Nephron (organoid): ENCODE measurements around the gene VAV2.

Experiments used
- H3K27ac Mint-ChIP-seq, 3 experiments: 2 replicates each; pipeline ENCODE4 v1.8.0; 2020; ENCODE audit warnings: mixed read lengths in 3 of 3, mild to moderate bottlenecking in 2 of 3, moderate library complexity in 1 of 3
- H3K27me3 Mint-ChIP-seq: 2 replicates; pipeline ENCODE4 v1.8.0; 2021; ENCODE audit warnings: low read depth, mild to moderate bottlenecking, moderate library complexity, mixed read lengths
- H3K36me3 Mint-ChIP-seq: 2 replicates; pipeline ENCODE4 v1.8.0; 2020; ENCODE audit warnings: low read depth, mixed read lengths
- H3K4me1 Mint-ChIP-seq: 2 replicates; pipeline ENCODE4 v1.8.0; 2020; ENCODE audit warnings: mixed read lengths
- H3K4me3 Mint-ChIP-seq, 3 experiments: 2 replicates each; pipeline ENCODE4 v1.8.0; 2020; ENCODE audit warnings: mild to moderate bottlenecking in 3 of 3, mixed read lengths in 3 of 3, moderate library complexity in 2 of 3
- H3K9me3 Mint-ChIP-seq: 2 replicates; pipeline ENCODE4 v1.8.0; 2020; ENCODE audit warnings: mixed read lengths
- TF ChIP-seq, protein P1 (sequence below), 3 experiments: fragments of 200-600 bp; sonication (generic); IDR thresholded peaks; one replicate each; pipeline ENCODE4 v1.5.0; 2021; ENCODE audit warnings: antibody characterized with exemption in 3 of 3; ENCODE audit not compliant: unreplicated experiment in 3 of 3

The VAV2 gene

DNA sequence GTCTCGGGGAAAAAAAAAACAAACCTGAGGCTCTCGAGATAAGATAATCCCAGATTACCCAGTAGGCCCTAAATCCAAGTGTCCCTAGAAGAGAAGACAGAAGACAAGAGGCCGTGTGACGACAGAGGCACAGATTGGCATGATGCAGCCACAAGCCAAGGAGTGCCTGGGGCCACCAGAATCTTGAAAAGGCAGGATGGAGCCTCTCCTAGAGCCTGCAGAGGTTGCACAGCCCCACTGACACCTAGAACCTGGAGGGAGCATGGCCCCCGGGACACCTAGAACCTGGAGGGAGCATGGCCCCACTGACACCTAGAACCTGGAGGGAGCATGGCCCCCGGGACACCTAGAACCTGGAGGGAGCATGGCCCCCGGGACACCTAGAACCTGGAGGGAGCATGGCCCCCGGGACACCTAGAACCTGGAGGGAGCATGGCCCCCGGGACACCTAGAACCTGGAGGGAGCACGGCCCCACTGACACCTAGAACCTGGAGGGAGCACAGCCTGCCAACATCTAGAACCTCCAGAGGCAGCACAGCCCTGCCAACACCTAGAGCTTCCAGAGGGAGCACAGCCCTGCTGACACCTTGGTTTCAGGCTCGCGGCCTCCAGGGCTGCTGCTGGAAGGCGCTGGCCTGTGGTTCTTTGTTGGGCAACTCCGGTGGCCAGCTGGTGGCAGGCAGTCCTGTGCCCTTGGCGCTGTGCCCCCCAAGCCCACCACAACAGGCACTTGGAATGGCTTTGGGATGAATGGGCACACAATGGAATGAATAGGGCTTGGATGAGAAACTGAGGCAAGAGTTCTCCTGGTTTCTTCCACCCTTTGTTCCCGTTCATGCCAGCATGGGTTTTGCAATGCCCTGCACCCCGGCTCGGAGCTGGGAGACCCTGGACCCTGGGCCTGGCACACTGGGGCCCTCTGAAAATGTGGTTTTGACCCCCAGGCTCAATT, 39.2 kb downstream of the VAV2 start:
- TF ChIP-seq, protein P1, sequence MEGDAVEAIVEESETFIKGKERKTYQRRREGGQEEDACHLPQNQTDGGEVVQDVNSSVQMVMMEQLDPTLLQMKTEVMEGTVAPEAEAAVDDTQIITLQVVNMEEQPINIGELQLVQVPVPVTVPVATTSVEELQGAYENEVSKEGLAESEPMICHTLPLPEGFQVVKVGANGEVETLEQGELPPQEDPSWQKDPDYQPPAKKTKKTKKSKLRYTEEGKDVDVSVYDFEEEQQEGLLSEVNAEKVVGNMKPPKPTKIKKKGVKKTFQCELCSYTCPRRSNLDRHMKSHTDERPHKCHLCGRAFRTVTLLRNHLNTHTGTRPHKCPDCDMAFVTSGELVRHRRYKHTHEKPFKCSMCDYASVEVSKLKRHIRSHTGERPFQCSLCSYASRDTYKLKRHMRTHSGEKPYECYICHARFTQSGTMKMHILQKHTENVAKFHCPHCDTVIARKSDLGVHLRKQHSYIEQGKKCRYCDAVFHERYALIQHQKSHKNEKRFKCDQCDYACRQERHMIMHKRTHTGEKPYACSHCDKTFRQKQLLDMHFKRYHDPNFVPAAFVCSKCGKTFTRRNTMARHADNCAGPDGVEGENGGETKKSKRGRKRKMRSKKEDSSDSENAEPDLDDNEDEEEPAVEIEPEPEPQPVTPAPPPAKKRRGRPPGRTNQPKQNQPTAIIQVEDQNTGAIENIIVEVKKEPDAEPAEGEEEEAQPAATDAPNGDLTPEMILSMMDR (IDR thresholded peaks at IDR 0.05; ENCODE audit: unreplicated experiment in 3 of 3): no peak
- Mint-ChIP-seq H3K4me3 (no peak overlapping the region), H3K9me3 (no peaks in the 10 kb centered on the region), H3K27me3 (no peaks in the 10 kb centered on the region), H3K27ac (no peak overlapping the region), H3K4me1 (peaks cover 50% of the 10 kb centered on the region), H3K36me3 (no peaks in the 10 kb centered on the region)

- Mint-ChIP-seq H3K36me3 (no peaks in the 10 kb centered on the region), H3K4me3 (peak overlapping the region in 1 of 3 experiments; percentile 9), H3K4me1 (peaks cover 38% of the 10 kb centered on the region), H3K9me3 (no peaks in the 10 kb centered on the region), H3K27me3 (no peaks in the 10 kb centered on the region), H3K27ac (peak overlapping the region; percentile 69 to 91 (median 91))
- TF ChIP-seq, protein P1 (IDR thresholded peaks at IDR 0.05; ENCODE audit: unreplicated experiment in 3 of 3): no peak
Observed at GRCh38 chr9:133951265-133951664, 40.9 kb downstream of the VAV2 start.

DNA sequence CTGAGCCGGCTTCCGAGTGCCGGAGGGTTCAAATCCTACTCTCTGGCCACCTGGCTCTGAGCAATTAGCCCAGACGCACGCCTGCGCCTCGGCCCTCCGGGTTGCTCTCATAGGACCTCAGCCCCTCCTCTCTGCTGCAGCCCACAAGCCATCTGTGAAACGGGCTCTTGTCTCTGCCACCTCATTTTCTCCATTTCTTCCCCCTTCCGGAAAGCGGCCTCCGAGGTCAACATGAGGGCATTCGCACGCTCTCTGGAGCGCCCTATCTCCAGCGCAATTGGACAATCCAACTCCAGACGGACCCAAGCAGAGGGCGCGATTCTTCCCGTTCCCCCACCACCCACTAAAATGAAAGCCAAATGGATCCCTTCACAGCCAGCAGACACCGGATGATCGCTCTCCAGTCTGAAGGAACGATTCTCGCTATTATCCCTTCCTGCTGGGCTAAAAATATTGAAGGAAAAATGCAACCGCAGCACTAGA, 41.5 kb downstream of the VAV2 start:
- Mint-ChIP-seq H3K4me3 (peak overlapping the region in 2 of 3 experiments; percentile 9 to 17), H3K27me3 (no peaks in the 10 kb centered on the region), H3K36me3 (no peaks in the 10 kb centered on the region), H3K27ac (peak overlapping the region; percentile 69 to 91 (median 91)), H3K4me1 (peaks cover 32% of the 10 kb centered on the region), H3K9me3 (no peaks in the 10 kb centered on the region)
- TF ChIP-seq, protein P1 (IDR thresholded peaks at IDR 0.05; ENCODE audit: unreplicated experiment in 3 of 3): no peak

- no peaks in the 10 kb centered on the region for H3K9me3 Mint-ChIP-seq
Observed at GRCh38 chr9:133950192-133950591, 41.9 kb downstream of the VAV2 start.

DNA sequence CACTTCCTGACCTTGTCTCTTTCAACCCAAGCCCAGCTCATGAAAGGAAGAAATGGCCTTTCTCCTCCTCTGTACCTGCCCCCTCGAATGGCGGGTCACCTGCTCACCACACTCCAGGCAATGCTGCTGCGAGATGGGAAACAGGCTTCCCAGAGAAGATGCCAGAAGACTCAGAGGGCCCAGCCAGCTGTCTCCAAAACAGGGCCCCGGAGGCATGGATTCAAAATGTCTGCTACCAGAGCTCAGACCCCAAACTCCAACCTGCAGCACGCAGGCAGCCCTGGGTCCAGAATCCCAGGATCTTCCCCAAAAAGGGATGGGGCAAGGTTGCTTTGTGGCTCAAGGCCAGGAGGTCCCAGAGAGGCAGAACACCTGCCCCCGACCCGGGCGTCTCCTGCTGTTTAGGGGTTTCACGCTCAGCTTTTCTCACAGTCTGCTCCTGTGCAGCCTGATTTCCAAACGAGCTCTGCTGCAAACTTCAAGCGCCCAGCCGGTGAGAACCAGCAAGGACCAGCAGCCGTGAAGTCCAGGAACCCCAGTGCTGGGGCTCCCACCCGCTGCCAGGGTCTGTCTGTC, 42.5 kb downstream of the VAV2 start:
- no peaks in the 10 kb centered on the region for H3K27me3 Mint-ChIP-seq
- H3K36me3 Mint-ChIP-seq: no peaks in the 10 kb centered on the region
- TF ChIP-seq, protein P1 (IDR thresholded peaks at IDR 0.05; ENCODE audit: unreplicated experiment in 3 of 3): no peak
- H3K4me1 Mint-ChIP-seq: peaks cover 27% of the 10 kb centered on the region
- H3K4me3 Mint-ChIP-seq: no peak overlapping the region
- H3K27ac Mint-ChIP-seq: peak overlapping the region in 1 of 3 experiments; percentile 91
- no peaks in the 10 kb centered on the region for H3K9me3 Mint-ChIP-seq

More at GRCh38 chr9:133950192-133950591, 41.9 kb downstream of the VAV2 start:
- H3K27ac Mint-ChIP-seq: peak overlapping the region; percentile 69 to 91 (median 91)
- TF ChIP-seq, protein P1 (IDR thresholded peaks at IDR 0.05; ENCODE audit: unreplicated experiment in 3 of 3): no peak
- H3K4me3 Mint-ChIP-seq: no peak overlapping the region
- no peaks in the 10 kb centered on the region for H3K36me3 Mint-ChIP-seq
- no peaks in the 10 kb centered on the region for H3K27me3 Mint-ChIP-seq
- H3K4me1 Mint-ChIP-seq: peaks cover 32% of the 10 kb centered on the region
